CD8-positive, alpha-beta memory T cell (primary cell): ENCODE data around the gene TGFBI. TPM values are rescaled to one million over a fixed set of nuclear protein-coding genes. Genes with fewer than 3 reads are reported as not detected.

Experiments used
- CTCF ChIA-PET: fragments of 350-600 bp; sonication (Branson Sonifier 250); formaldehyde crosslinking; loops from one replicate; lab custom pipeline; 2021; ENCODE audit warnings: antibody characterized with exemption; lab: Charles Lee
- POLR2A ChIA-PET: fragments of 350-600 bp; sonication (Branson Sonifier 250); formaldehyde crosslinking; loops from one replicate; lab custom pipeline; 2021; ENCODE audit warnings: antibody characterized with exemption; lab: Charles Lee
- DNase-seq, 5 donors: peaks; one replicate each; pipeline versions ENCODE4 v3.0.0 to v3.0.0-alpha.2; 2020 to 2022; ENCODE audit warnings: mixed read lengths in 1 of 5
- H3K27ac ChIP-seq: one replicate; pipeline ENCODE4 v1.7.0; 2013; ENCODE audit warnings: low read depth, mild to moderate bottlenecking, low read length, moderate library complexity
- H3K27me3 ChIP-seq: 2 replicates; pipeline ENCODE4 v1.7.0; 2013; ENCODE audit warnings: low read length, mild to moderate bottlenecking; ENCODE audit not compliant: insufficient read depth, poor library complexity, severe bottlenecking
- H3K36me3 ChIP-seq: 2 replicates; pipeline ENCODE4 v1.7.0; 2013; ENCODE audit warnings: mild to moderate bottlenecking, low read length, moderate library complexity; ENCODE audit not compliant: insufficient read depth
- H3K4me1 ChIP-seq: 2 replicates; pipeline ENCODE4 v1.7.0; 2013; ENCODE audit warnings: mild to moderate bottlenecking, low read length, moderate library complexity; ENCODE audit not compliant: insufficient read depth
- H3K4me3 ChIP-seq: 2 replicates; pipeline ENCODE4 v1.7.0; 2013; ENCODE audit warnings: mild to moderate bottlenecking, low read length
- H3K9me3 ChIP-seq: 2 replicates; pipeline ENCODE4 v1.7.0; 2013; ENCODE audit warnings: mild to moderate bottlenecking, low read length
- H3K27ac Mint-ChIP-seq, 8 donors: one replicate each; pipeline ENCODE4 v1.8.0; 2020 to 2021; ENCODE audit warnings: mixed read lengths in 8 of 8, mild to moderate bottlenecking in 6 of 8, inconsistent platforms in 3 of 8, moderate library complexity in 3 of 8
- H3K27me3 Mint-ChIP-seq, 2 donors: one replicate each; pipeline ENCODE4 v1.8.0; 2020 to 2021; ENCODE audit warnings: mixed read lengths in 2 of 2, mild to moderate bottlenecking in 1 of 2, moderate library complexity in 1 of 2
- H3K36me3 Mint-ChIP-seq, 3 donors: one replicate each; pipeline ENCODE4 v1.8.0; 2020 to 2021; ENCODE audit warnings: mixed read lengths in 3 of 3, inconsistent platforms in 1 of 3, mild to moderate bottlenecking in 1 of 3
- H3K4me1 Mint-ChIP-seq, 3 donors: one replicate each; pipeline ENCODE4 v1.8.0; 2020 to 2021; ENCODE audit warnings: mixed read lengths in 3 of 3, inconsistent platforms in 1 of 3, mild to moderate bottlenecking in 1 of 3
- H3K4me3 Mint-ChIP-seq, 7 donors: one replicate each; pipeline ENCODE4 v1.8.0; 2020 to 2021; ENCODE audit warnings: mixed read lengths in 7 of 7, mild to moderate bottlenecking in 6 of 7, moderate library complexity in 4 of 7, inconsistent platforms in 2 of 7
- H3K9me3 Mint-ChIP-seq, 5 donors: one replicate each; pipeline ENCODE4 v1.8.0; 2020 to 2022; ENCODE audit warnings: mixed read lengths in 5 of 5, mild to moderate bottlenecking in 3 of 5, moderate library complexity in 2 of 5, inconsistent platforms in 1 of 5
- polyA plus RNA-seq: library from polyadenylated mRNA; unstranded; fragments of 300-500 nt; fragmentation: Illumina TruSeq; gene quantifications from one replicate; pipeline ENCODE4 v1.2.3, GENCODE V29; 2021
- total RNA-seq, 2 experiments: library from RNA; stranded (reverse); gene quantifications; one replicate each; pipeline ENCODE4 v1.2.3, GENCODE V29; 2021

The TGFBI gene
- total and polyA plus RNA-seq, 3 experiments from 2014 or later = 4.9 to 9.2 (median 8.8) TPM

- ChIA-PET CTCF (no interaction called here), POLR2A (no interaction called here)
Observed at GRCh38 chr5:136006761-136007251, 22.0 kb upstream of the TGFBI start.

DNA sequence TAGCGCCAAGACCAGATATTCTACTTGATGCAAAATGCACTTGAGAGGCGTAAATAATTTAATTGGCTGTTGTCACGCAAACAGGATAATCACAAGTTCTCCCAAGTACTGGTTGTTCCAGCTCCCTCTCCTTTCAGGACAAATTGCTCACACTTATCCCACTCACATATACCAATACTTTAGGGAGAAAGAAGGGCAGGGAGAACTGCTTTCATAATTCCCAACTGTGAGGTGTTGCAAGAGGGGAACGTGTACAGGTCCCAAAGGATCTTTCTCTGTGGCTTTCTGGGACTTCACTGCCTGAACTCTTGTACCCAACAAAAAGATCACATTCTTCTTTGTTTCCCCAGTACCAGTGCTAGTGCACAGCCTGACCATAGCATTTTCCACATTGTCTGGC is 21.5 kb upstream of the TGFBI start:
- no peak overlapping the region for H3K4me3 Mint-ChIP-seq
- CTCF ChIA-PET = no interaction called here
- peaks cover 6 to 7% (median 7%) of the 10 kb centered on the region in 3 donors for H3K4me1 Mint-ChIP-seq
- Histone ChIP-seq H3K27ac (no peak overlapping the region), H3K36me3 (no peaks in the 10 kb centered on the region), H3K27me3 (no peaks in the 10 kb centered on the region), H3K4me1 (no peaks in the 10 kb centered on the region), H3K4me3 (no peak overlapping the region), H3K9me3 (no peaks in the 10 kb centered on the region)
- no peaks in the 10 kb centered on the region for H3K36me3 Mint-ChIP-seq
- H3K9me3 Mint-ChIP-seq = peaks cover 0 to 2% (median 0%) of the 10 kb centered on the region in 5 donors
- POLR2A ChIA-PET = no interaction called here
- DNase-seq = no peak
- peaks cover 2 to 5% of the 10 kb centered on the region in 2 donors for H3K27me3 Mint-ChIP-seq
- H3K27ac Mint-ChIP-seq = peak overlapping the region in 1 of 8 donors; percentile 58

More at GRCh38 chr5:136006761-136007251, 22.0 kb upstream of the TGFBI start:
- Histone ChIP-seq H3K27ac (no peak overlapping the region), H3K27me3 (no peaks in the 10 kb centered on the region), H3K4me1 (no peaks in the 10 kb centered on the region), H3K4me3 (no peak overlapping the region), H3K9me3 (no peaks in the 10 kb centered on the region), H3K36me3 (no peaks in the 10 kb centered on the region)
- peak overlapping the region in 1 of 8 donors; percentile 58 for H3K27ac Mint-ChIP-seq
- H3K4me1 Mint-ChIP-seq = peaks cover 1 to 3% (median 2%) of the 10 kb centered on the region in 3 donors
- no peak overlapping the region for H3K4me3 Mint-ChIP-seq
- H3K27me3 Mint-ChIP-seq = peaks cover 2 to 4% of the 10 kb centered on the region in 2 donors
- no peaks in the 10 kb centered on the region for H3K36me3 Mint-ChIP-seq
- H3K9me3 Mint-ChIP-seq = peaks cover 0 to 2% (median 0%) of the 10 kb centered on the region in 5 donors
- no peak for DNase-seq

- ChIA-PET POLR2A (interaction anchor here (0.6 kb wide), 1 partner anchor 11 kb away, joined by 7 read pairs; no protein-coding TSS in a partner anchor), CTCF (no interaction called here)
- H3K27me3 ChIP-seq = no peaks in the 10 kb centered on the region
- no peak for DNase-seq
- H3K4me3 ChIP-seq = no peak overlapping the region
- H3K27ac ChIP-seq = no peak overlapping the region
- Mint-ChIP-seq H3K27me3 (peaks cover 16% of the 10 kb centered on the region in 2 donors), H3K4me3 (no peak overlapping the region), H3K27ac (no peak overlapping the region), H3K9me3 (no peaks in the 10 kb centered on the region), H3K4me1 (peaks cover 9 to 16% (median 15%) of the 10 kb centered on the region in 3 donors), H3K36me3 (no peaks in the 10 kb centered on the region)
- no peaks in the 10 kb centered on the region for H3K9me3 ChIP-seq
- no peaks in the 10 kb centered on the region for H3K4me1 ChIP-seq
- no peaks in the 10 kb centered on the region for H3K36me3 ChIP-seq
Observed at GRCh38 chr5:136011414-136012001, 17.3 kb upstream of the TGFBI start.

GRCh38 chr5:136012041-136012804 is 16.6 kb upstream of the TGFBI start:
- H3K36me3 ChIP-seq = no peaks in the 10 kb centered on the region
- no peak overlapping the region for H3K27ac ChIP-seq
- CTCF ChIA-PET = no interaction called here
- no peaks in the 10 kb centered on the region for H3K4me1 ChIP-seq
- Mint-ChIP-seq H3K9me3 (no peaks in the 10 kb centered on the region), H3K27ac (no peak overlapping the region), H3K4me3 (no peak overlapping the region), H3K27me3 (peaks cover 16% of the 10 kb centered on the region in 2 donors), H3K36me3 (peaks cover 0 to 1% (median 0%) of the 10 kb centered on the region in 3 donors), H3K4me1 (peaks cover 9 to 16% (median 15%) of the 10 kb centered on the region in 3 donors)
- no peaks in the 10 kb centered on the region for H3K27me3 ChIP-seq
- no peak for DNase-seq
- H3K9me3 ChIP-seq = no peaks in the 10 kb centered on the region
- POLR2A ChIA-PET = no interaction called here
- no peak overlapping the region for H3K4me3 ChIP-seq

DNA sequence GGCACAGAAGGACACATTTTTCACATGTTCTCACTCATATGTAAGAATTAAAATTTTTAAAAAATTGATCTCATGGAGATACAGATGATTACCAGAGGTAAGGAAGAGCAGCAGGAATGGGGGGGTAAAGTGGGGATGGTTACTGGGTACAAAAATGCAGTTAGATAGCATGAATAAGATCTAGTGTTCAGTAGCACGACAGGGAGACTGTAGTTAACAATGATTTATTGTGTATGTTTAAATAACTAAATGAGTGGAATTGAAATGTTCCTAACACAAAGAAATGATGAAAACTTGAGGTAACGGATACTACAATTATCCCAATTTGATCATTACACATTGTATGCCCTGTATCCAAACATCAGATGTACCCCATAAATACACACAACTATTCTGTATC is 15.2 kb upstream of the TGFBI start:
- H3K4me1 ChIP-seq = no peaks in the 10 kb centered on the region
- no peak overlapping the region for H3K4me3 ChIP-seq
- no peaks in the 10 kb centered on the region for H3K27me3 ChIP-seq
- CTCF ChIA-PET = no interaction called here
- Mint-ChIP-seq H3K4me3 (no peak overlapping the region), H3K4me1 (peaks cover 9 to 16% (median 15%) of the 10 kb centered on the region in 3 donors), H3K36me3 (peaks cover 0 to 3% (median 0%) of the 10 kb centered on the region in 3 donors), H3K27ac (no peak overlapping the region), H3K9me3 (no peaks in the 10 kb centered on the region), H3K27me3 (peaks cover 16% of the 10 kb centered on the region in 2 donors)
- no peaks in the 10 kb centered on the region for H3K9me3 ChIP-seq
- no peak overlapping the region for H3K27ac ChIP-seq
- POLR2A ChIA-PET = no interaction called here
- H3K36me3 ChIP-seq = no peaks in the 10 kb centered on the region
- DNase-seq = no peak

DNA sequence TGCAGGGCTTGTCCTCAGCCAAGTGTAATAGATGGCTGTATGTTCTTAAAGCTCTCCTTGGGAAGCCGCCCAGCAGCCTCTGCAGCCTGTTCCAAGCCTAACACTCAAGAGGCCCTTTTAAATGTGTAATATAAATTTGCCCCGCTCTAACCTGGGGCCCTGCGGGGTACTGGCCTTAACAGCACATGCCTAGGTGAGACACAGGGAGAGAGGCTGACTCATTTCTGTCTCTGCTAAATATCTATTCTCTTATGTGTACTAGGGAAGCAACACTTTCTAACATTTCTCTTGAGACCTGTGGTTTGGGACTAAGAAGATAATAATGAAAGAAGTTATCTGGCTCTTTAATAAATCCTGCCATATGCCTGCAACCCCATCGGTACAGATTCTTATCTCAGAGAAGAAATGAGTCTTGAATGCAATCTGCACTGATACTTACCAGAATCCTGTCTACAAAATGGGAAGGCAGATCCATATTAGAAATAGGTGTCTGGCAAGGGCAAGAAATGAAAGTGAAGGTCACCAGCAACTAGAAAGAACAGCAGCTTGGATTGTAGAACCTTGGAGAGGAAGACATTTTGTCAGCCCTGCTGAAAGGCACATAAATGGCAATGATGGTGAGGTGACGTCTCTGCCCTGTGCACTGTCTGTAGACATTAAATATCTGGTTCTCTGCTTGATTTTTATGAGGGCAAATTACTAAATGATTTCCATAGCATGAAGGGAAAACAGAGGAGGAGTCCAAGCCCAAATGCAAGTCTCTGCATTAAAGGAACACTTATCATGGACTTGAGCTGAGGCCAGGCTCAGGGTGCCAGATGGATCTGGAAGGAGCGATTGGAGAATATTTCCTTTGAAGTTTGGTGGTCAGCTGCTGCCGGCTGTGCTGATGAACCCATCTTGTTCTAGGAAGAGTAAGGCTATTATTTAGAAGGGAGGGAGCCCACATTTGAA is 14.5 kb upstream of the TGFBI start:
- H3K4me1 ChIP-seq = no peaks in the 10 kb centered on the region
- H3K4me3 ChIP-seq = no peak overlapping the region
- Mint-ChIP-seq H3K27ac (no peak overlapping the region), H3K9me3 (no peaks in the 10 kb centered on the region), H3K4me1 (peaks cover 9 to 16% (median 15%) of the 10 kb centered on the region in 3 donors), H3K4me3 (no peak overlapping the region), H3K27me3 (peaks cover 13 to 16% of the 10 kb centered on the region in 2 donors), H3K36me3 (peaks cover 0 to 3% (median 0%) of the 10 kb centered on the region in 3 donors)
- H3K36me3 ChIP-seq = no peaks in the 10 kb centered on the region
- H3K9me3 ChIP-seq = no peaks in the 10 kb centered on the region
- ChIA-PET POLR2A (no interaction called here), CTCF (no interaction called here)
- no peaks in the 10 kb centered on the region for H3K27me3 ChIP-seq
- DNase-seq = no peak
- no peak overlapping the region for H3K27ac ChIP-seq

GRCh38 chr5:136015003-136015375 is 13.8 kb upstream of the TGFBI start:
- ChIA-PET CTCF (no interaction called here), POLR2A (no interaction called here)
- no peaks in the 10 kb centered on the region for H3K36me3 ChIP-seq
- no peak overlapping the region for H3K4me3 ChIP-seq
- no peaks in the 10 kb centered on the region for H3K9me3 Mint-ChIP-seq
- peaks cover 13 to 16% of the 10 kb centered on the region in 2 donors for H3K27me3 Mint-ChIP-seq
- no peak for DNase-seq
- no peak overlapping the region for H3K4me3 Mint-ChIP-seq
- no peak overlapping the region for H3K27ac ChIP-seq
- H3K27me3 ChIP-seq = no peaks in the 10 kb centered on the region
- H3K36me3 Mint-ChIP-seq = peaks cover 0 to 3% (median 0%) of the 10 kb centered on the region in 3 donors
- H3K9me3 ChIP-seq = no peaks in the 10 kb centered on the region
- no peaks in the 10 kb centered on the region for H3K4me1 ChIP-seq
- no peak overlapping the region for H3K27ac Mint-ChIP-seq
- H3K4me1 Mint-ChIP-seq = peaks cover 9 to 16% (median 15%) of the 10 kb centered on the region in 3 donors
